ENCODE results near the gene HACD3.
"Not testable (repeated sequence)": the region's sequence is repeated elsewhere in the genome, so short reads cannot be mapped to it uniquely, and the experiment has no call there.

Gene HACD3, protein sequence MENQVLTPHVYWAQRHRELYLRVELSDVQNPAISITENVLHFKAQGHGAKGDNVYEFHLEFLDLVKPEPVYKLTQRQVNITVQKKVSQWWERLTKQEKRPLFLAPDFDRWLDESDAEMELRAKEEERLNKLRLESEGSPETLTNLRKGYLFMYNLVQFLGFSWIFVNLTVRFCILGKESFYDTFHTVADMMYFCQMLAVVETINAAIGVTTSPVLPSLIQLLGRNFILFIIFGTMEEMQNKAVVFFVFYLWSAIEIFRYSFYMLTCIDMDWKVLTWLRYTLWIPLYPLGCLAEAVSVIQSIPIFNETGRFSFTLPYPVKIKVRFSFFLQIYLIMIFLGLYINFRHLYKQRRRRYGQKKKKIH

DNA sequence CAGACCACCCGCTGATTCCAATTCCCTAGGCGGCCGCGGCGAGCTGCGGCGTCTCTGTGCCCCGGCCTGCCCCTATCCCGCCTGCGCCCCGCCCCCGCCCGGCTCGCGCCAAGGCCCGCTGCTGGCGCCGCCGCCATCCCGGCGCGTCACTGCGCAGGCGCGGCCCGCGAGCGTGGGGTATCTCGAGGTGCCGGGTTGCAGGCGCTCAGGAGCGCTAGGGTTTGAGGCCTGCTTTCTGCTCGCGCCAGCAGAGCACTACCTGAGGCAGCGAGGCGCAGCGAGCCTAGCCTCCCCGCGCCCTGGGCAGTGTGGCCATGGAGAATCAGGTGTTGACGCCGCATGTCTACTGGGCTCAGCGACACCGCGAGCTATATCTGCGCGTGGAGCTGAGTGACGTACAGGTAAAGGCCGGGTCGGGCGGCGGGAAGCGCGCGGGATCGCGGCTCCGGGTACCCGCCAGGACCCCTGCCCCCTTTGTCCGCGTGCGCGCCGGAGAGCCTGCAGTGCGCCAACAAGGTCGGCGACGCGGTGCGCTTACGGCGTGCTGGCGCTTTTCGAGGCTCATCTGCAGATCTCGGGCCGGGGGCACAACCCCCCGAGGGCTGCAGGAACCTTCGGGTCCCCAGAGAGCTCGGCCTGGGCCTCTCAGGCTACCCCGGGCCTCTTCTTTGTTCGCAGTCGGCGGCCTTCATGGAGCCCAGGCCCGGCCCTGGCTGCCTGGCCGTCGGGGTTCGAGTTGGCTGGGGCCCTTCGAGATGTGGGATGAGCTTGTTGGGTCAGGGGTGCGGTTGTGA is at the start of gene HACD3:
Gene HACD3 (plus strand): TSS at position 146 of the 794 bp plus-strand sequence. CDS start 169 bp downstream, at position 315.
- peak; percentile 81 for DNase-seq

GRCh38 chr15:65484876-65485275 is 45.4 kb upstream of the HACD3 start:
- no peak for DNase-seq

DNA sequence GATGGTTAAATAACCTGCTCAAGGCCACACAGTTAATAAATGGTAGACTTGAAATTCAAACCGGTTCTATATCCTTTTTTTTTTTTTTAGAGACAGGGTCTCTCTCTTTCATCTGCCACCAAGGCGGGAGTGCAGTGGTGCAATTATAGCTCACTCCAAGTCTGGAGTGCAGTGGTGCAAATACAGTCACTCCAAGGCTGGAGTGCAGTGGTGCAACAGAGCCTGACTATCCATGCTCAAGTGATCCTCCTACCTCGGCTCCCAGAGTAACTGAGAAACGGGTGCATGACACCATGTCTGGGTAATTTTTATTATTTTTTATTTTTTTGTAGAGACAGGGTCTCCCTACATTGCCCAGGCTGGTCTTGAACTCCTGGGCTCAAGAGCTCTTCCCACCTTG is 36.2 kb upstream of the HACD3 start:
- DNase-seq, result no peak

- no peak for DNase-seq
Measured at GRCh38 chr15:65509321-65509720, 20.9 kb upstream of the HACD3 start.

DNA sequence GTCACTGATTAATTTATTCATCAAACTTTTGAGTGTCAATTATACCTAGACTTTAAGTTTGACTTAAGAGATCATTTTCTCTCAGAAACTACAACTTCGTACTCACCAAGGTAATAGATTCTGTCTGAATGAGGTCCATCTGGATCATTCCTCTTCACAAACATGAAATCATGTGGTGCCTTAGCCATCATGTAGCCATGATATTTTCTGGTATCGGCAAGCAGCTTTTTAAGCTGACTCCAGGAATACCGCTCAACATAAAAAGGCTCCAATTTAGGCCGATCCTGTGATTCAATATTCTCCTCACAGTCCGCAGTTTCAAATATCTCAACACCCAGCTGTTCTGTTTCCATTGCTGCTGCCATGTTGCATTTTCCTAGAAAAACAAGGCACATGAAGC is 18.1 kb upstream of the HACD3 start:
- no peak for DNase-seq

GRCh38 chr15:65512807-65513416 is 17.4 kb upstream of the HACD3 start:
- DNase-seq, result no peak

GRCh38 chr15:65516997-65517865 is 13.0 kb upstream of the HACD3 start, which contains the start of gene DPP8:
DPP8 (minus strand) TSS chr15:65517689; CDS start chr15:65512553, 5,136 bp downstream.
- DNase-seq, result peak; percentile 61

DNA sequence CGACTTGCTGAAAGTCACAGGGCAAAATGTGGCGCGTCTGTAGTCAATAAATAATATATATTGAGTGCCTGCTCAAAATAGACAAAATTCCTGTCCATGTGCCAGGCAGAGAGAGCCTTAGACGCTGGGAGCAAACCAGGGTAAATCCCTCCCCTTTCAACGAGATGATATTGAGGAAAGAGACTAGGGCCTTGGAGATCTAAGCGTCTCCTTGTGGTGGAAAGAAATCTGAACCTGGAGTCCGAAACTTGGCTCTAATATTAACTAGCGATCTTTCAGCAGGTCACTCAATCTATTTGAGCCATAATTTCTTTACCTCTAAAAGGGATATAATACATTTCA is 12.4 kb upstream of the HACD3 start:
- DNase-seq, result no peak

DNA sequence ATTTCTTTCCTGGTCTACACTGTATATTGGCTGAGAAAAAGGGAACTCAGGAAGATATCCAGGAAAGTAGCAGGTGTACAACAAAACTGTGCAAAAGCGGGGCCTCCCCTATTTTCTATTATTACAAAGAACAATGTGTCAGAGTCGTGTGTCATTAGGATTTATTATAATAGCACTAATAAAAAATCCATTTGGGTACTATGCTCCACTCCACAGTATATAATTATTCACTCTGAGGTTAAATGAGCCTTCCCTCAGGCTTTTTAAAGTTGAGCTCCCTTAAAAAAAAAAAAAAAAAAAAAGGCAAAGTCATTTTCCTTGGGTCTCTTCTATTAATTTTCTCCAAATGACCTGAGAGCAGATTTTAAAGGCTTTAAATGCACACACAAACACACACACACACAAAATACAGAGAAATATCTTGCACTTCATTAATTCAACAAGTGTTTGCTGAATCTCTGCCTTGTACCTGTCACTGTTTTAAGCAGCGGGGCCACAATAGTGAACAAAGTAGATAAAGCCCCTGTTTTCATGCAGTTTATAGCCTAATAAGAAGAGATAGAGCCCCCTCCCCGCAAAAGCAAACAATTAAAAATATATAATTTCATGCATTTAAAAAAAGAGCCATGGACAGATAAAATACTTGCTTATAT is 11.5 kb upstream of the HACD3 start:
- no peak for DNase-seq

GRCh38 chr15:65521350-65521749 is 8.9 kb upstream of the HACD3 start:
- DNase-seq, result no peak

GRCh38 chr15:65524226-65524625 is 6.0 kb upstream of the HACD3 start:
- no peak for DNase-seq

GRCh38 chr15:65525622-65526021 is 4.6 kb upstream of the HACD3 start:
- DNase-seq, result no peak

GRCh38 chr15:65528461-65529060 is 1.7 kb upstream of the HACD3 start:
- DNase-seq, result no peak

DNA sequence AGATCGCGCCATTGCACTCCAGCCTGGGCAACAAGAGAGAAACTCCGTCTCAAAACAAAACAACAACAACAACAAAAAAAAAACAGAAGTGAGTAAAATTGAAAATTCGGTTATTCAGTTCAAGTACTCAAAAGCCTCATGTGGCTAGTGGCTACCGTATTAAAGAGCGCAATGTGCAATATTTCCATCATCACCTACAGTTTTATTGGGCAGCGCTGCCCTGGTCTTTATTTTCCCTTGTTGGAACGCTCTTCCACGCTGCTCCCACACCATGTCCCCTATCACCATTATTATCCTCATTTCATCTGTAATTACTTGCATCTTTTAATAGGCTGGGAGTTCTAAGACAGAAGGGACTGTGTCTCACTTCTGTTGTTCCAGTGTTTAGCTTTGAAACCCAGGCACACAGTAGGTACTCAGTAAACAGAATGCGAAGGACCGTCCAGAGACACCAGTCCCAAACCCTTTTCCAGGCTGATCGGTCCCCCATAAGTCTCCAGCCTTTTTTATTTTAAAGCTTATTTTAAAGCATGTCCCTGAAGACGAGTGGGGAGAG is 423 bp upstream of the HACD3 start:
- DNase-seq, result no peak

DNA sequence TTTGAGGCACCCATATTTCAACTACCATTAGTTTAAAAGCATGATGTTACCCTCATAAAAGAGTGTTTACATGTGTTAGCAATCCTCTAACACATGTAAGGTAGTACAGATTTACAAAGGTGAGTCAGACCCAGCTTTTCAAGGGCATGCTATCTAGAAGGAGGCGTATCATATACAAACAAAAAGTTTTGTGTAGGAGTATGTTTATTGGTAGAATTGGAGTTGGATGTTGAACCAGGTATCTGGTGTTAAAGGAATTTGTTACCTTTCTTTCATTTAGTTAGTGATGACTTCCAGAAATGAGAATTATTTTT is 2.4 kb downstream of the HACD3 start:
- no peak for DNase-seq

GRCh38 chr15:65533057-65533756 is 2.9 kb downstream of the HACD3 start:
- no peak for DNase-seq

GRCh38 chr15:65535192-65535591 is 4.9 kb downstream of the HACD3 start:
- DNase-seq, result no peak

GRCh38 chr15:65540314-65540713 is 10.1 kb downstream of the HACD3 start:
- DNase-seq, result no peak

- no peak for DNase-seq
Measured at GRCh38 chr15:65541231-65541820, 11.1 kb downstream of the HACD3 start.

- no peak for DNase-seq
Measured at GRCh38 chr15:65547841-65548240, 17.6 kb downstream of the HACD3 start.

GRCh38 chr15:65549288-65549687 is 19.0 kb downstream of the HACD3 start:
- DNase-seq, result not testable (repeated sequence)
